Measurements from ENCODE around the gene FAM193A.
"Not testable (repeated sequence)": the region's sequence is repeated elsewhere in the genome, so short reads cannot be mapped to it uniquely, and the experiment has no call there.

FAM193A gene

DNA sequence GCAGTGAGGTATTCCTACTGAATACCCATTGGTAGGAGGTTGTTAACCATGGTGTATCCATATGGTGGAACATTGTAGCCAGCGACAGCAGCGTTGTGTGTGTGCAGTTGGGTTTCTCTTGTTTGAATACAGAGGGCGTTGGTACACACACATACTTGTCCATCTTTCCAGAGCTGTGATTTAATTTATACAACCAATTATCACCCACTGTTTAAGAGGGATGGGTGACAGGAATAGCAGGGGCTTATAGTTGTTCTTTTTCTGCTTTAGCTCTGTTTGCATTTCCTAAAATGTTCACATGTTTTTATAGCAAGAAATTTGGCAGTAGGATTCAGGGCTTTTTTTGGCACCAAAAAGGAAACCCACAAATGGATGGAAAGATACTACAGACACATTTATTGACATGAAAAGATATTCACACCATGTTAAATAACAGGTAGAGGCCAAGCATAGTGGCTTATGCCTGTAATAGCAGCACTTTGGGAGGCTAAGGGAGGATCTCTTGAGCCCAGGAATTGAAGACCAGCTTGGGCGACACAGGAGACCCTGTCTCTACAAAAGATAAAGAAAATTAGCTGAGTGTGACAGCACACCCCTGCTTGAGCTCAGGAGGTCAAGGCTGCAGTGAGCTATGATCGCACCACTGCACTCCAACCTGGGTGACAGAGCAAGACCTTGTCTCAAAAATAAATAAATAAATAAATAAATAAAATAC lies 159.1 kb downstream of the FAM193A start:
- DNase-seq: no peak

DNA sequence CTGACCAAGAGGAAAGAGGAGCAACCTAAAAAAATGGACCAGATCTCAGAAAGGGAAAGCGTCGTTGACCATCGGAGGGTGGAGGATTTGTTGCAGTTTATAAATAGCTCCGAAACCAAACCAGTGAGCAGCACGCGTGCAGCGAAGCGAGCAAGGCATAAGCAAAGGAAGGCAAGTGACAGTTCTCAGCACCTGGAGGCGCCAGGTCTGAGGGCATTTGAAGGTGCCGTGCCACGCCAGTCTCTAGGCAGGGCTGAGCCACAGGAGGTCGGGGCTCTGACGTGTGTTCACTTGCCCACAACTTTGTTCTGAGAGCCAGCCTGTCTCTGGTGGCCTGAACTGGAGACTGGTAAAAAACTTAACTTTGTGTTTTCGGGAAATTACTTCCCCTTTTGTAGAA lies 160.0 kb downstream of the FAM193A start:
- DNase-seq: no peak

DNA sequence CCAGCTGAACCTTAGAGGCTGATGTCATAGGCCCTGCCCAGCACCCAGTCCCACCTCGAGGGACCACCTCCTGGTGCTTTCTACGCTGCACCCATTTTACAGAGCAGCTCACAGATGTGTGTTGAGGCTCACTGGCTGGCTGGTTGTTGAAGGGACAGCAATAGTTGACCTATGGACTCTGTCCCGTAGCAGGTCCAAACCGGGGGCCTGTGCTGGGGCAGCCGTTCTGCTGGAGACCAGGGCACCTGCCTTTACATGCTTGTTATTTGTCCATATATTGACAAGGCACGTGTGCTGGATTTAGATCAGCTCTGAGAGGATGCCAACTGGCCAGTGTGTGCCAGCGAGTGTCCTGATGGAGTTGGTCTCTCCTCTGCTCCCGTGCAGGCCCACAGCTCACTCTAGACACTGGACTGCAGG lies 161.6 kb downstream of the FAM193A start:
- no peak for DNase-seq

DNA sequence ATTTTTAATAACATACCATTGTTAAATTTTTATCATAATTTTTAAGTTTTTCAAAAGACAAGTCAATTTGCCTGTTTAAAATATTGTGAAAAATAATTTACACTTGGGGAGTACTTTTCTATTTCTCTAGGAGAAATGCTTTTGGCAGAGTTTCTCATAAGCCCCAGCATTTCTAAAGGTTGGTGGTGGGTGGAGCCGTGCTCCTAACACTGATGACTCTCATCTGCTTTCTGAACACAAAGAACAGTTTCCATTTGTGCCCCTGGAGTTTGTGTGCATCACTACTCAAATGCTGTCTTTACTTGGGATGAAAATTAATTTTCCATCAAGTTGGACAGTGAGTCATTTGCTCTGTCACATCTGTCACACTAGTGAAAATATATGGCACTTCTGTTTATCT lies 162.1 kb downstream of the FAM193A start:
- no peak for DNase-seq

DNA sequence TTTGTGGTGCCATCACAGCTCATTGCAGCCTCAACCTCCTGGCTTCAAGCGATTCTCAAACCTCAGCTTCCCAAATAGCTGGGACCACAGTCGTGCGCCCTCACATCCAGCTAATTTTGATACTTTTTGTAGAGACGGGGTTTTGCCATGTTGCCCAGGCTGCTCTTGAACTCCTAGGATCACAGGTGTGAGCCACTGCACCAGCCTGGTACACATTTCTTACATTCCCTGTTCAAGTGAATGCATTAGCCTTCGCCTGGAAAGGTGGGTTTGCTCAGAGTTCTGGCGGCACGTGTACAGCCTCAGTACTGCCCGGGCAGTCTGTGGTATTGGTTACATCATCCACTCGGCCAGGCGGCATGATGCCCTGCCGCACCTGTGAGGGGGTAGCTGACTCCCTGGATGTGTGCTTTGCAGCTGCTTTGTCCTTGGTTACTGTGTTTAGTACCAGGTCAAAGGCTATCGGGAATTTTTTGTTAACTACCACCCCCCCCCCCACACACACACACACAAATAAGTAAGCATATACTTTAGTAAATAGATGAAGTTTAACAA lies 162.6 kb downstream of the FAM193A start:
- DNase-seq: no peak

DNA sequence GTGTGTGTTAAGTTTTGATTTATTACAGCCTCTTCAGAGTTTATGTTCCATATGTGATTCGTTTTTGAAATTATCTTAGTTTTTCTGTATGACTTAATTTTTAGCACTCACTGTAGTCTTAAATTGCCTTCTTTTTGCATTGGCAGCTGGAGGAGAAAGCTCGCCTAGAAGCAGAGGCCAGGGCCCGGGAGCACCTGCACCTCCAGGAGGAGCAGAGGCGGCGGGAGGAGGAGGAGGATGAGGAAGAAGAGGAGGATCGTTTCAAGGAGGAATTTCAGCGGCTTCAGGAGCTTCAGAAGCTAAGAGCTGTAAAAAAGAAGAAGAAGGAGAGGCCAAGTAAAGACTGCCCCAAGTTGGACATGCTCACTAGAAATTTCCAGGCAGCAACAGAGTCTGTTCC lies 163.1 kb downstream of the FAM193A start:
- no peak for DNase-seq

DNA sequence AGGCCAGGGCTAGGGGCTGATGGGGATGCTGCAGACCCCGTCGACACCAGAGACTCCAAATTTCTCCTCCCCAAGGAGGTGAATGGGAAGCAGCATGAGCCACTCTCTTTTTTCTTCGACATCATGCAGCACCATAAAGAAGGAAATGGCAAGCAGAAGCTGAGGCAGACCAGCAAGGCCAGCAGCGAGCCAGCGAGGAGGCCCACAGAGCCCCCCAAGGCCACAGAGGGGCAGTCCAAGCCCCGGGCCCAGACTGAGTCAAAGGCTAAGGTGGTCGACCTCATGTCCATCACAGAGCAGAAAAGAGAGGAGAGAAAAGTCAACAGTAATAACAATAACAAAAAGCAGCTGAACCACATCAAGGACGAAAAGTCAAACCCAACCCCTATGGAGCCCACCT lies 163.6 kb downstream of the FAM193A start:
- DNase-seq: no peak

DNA sequence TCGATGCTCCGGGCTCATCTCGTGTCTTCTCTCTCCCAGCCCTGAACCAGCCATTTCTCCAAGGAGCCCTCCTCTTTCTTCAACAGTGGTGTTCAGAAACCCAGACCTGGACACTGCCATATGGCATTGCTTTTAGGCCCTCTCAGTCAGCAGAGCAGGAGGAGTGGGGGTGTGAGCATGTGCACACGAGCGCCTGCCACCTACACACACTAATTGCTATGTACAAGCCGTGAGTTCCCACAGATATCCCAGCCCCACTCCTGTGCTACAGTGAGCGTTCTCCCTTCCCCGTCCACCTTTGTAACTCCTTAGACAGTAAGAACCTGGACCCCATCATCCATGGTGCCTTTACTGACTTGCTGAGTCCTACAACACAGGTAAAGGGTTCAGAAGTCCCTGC lies 165.9 kb downstream of the FAM193A start:
- no peak for DNase-seq

DNA sequence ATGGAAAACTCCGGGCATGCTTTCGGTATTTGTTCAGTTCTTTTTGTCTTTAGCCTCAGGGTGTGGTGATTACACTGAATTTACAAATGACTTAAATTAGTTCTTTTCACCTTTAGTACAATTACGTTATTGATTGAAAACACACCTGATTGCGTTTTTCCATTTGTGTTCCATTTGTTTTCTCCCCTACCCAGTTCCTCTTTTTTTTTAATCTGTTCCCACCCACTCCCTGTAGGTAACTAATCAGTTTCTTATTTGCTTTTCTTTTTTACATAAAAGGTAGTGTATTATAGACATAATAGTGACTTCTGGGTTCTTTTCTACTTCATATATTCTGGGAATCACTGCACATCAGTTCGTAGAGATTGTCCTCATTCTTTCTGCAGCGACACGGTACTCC lies 166.3 kb downstream of the FAM193A start:
- DNase-seq: no peak

DNA sequence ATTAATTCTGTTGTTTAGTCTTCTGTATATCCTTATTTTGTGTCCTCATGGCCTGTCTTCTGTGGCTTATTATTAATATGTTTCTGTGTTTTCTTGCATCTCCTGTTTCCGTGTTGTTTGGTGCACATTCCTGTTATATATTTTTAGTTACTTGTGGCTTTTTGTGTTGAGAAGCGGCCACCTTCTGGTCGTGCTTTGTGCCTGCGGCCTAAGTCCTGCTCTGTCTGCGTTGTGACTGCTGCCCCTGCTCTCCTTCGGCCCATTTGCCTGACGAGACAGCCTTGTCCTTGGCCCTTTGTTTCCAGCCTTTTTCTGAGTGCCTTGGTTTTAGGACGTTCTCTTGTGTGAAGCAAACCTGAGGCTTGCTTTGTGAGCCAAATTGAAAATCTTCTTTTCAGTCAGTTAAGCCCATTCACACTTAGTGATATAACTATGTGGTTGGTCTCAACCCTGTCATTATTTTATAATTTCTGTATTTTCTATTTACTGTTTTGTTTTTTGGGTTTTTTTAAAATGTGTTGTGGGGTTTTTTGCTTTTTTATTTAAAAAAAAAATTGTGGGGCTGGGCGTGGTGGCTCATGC lies 175.9 kb downstream of the FAM193A start:
- no peak for DNase-seq

DNA sequence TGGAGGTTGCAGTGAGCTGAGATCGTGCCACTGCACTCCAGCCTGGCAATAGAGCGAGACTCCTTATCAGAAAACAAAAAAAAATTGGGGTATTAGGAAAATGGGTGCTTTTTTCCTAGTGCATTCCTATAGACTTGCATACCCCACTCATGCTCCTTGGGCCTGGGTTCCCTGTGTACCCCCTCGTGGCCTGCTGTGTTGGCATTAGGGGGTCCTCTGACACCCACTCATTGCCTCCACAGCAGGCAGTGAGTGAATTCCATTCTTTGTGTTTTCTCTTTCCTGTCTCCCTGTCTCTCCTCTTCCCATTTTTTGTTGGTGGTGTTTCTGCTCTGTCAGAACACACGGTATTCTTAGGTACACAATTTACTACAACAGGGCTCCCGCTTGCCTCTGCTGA lies 176.9 kb downstream of the FAM193A start:
- DNase-seq: no peak

DNA sequence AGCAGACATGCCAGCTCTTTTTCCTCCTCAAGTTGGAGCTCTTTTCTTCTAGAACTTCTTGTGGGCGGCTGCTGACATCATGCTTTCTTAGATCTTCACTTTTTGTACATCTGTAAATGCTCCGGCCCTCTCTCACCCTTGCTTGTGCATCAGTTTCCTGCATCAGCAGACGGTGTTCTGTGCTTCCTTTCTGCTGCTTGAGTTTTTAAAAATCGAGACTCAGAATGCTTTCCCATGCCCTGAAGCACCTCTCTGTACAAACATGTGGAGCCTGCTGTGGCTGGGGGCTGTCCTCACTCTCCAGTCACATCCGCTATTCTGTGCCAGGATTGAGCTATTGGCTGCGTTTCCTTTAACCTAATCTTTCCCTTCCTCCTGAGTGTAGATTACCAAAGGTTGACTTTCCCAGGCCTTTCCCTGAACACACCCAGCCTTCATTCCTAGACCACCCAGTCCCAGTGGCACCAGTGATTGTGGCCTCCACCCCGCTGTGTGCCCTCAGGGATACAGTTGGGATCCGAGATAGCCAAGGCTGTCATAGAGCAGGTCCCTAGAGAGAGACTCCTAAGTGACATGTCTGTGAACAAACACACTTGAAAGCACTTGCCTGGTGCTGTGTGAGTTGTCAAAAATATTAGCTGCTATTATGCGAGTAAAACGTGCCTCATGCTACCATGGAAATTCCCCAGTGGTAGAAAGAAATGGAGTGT lies 177.8 kb downstream of the FAM193A start:
- no peak for DNase-seq

DNA sequence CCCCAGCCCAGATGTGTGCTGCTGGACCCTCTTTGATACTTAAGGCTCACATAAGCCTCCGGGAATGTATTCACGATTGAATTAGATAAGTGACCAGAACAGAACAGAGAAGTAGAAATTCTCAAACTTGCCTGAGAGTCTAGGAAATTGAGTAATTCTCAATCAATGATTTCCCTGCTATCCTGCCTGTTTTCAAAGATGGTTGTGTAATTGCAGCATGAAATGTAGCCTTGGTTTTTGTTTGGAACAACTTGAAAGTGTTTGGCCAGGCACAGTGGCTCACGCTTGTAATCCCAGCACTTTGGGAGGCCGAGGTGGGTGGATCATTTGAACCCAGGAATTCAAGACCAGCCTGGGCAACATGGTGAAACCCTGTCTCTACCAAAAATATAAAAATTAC lies 178.5 kb downstream of the FAM193A start:
- DNase-seq: no peak

DNA sequence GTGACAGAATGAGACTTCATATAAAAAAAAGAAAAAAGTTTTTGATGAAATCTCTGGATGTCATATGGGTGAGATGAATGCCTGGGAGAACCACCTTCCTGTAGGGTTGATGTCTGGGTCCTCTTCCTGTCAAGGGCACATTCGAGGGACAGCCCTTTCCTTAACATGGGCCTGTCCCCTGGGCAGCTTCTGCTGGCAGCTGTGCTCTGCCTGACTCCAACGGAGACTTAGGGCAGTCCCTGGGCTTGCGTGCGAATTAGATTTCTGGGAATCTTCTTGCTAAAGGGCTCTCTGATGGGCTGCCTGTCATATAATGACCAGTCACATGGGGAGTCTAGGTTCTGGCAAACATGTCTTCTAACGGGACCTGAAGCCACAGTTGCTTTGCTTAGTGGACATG lies 179.0 kb downstream of the FAM193A start:
- no peak for DNase-seq

DNA sequence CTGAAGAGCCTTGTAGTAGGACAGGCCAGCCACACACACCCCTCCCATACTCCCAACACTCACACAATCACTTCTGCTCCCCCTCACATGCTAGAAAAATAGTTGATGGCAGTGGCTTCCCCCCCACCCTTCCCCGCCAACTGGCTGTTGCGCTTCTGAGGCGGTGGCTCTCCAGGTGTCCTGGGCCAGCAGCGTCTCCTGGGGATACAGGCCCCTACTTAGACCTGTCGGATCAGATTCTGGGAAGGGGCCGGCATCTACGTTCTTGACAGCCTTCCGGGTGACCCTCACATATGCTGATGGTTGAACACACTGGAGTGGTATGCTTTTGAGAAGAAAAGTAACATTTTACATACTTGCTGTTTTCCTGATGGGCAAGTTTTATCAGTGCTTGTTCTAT lies 179.8 kb downstream of the FAM193A start:
- no peak for DNase-seq

DNA sequence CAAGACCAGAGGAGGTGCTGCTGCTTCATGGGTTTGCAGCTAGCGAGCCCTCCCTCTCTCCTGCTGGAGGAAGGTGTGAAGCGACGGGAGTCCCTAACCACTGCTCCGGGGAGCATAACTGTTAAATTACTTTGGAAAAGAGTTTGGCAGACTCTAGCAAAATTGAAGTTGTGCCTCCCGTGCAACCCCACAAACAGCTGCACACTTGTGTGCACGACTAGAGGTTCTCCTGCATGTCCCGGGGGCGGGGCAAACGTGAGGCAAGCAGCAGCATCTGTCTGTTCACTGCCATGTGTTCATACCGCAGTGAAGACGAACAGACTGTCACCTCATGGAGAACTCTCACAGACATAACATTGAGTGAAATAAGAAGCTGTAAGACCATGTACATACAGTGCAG lies 185.1 kb downstream of the FAM193A start:
- DNase-seq: no peak

DNA sequence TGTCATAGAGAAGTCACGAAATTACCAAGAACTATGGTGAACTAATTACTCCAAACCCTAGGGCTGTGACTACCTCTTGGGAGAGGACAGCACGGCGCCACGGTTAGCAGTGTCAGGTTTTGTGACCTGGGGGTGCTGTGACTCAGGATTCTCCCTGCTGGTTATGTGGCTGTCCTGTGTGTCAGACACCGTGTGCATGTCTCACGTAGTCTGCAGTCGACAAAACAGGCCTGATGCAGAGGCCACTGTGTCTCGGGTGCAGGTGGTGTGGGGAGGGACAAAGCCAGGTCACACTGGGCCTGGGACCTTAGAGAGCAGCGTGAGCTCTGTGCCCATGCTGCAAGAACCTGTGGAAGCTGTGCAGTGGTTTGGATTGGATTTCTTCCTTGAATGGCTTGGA lies 185.6 kb downstream of the FAM193A start:
- DNase-seq: no peak

DNA sequence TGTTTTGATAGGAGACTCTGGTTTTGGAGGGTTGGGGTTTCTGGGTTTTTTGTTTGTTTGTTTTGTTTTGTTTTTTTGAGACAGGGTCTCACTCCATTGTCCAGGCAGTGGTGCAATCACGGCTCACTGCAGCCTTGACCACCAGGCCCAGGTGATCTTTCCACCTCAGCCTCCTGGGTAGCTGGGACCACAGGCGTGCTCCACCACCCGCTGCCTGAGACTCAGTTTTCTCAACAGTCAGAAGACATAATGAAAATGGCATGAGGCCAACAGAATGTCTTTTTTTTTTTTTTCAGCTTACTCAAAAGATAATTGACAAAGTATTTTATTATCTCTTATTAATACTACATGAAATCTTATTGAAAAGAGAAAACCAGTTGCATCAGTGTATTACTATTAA lies 187.3 kb downstream of the FAM193A start:
- DNase-seq: no peak

DNA sequence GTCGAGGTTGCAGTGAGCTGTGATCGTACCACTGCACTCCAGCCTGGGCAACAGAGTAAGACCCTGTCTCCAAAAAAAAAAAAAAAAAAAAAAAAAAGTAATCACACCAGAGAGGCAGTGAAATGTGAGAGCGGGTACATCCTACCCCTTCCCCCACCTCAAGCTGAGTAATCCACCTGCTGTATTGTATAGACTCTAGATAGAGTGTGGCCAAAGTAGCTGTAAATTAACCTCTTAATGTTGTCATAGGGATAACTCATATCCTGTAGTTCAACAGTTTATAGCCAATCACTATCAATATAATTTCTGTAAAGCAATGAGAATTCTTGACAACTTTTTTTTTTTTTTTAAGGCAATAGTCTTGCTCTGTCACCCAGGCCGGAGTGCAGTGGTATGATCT lies 188.9 kb downstream of the FAM193A start:
- no peak for DNase-seq

DNA sequence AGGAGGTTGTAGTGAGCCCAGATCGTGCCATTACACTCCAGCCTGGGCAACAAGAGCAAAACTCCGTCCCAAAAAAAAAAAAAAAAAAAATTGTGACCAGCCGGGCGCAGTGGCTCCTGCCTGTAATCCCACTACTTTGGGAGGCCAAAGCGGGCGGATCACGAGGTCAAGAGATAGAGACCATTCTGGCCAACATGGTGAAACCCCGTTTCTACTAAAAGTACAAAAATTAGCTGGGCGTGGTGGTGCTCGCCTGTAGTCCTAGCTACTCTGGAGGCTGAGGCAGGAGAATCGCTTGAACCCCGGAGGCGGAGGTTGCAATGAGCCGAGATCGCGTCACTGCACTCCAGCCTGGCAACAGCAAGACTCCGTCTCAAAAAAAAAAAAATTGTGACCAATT lies 190.4 kb downstream of the FAM193A start:
- DNase-seq: not testable (repeated sequence)

DNA sequence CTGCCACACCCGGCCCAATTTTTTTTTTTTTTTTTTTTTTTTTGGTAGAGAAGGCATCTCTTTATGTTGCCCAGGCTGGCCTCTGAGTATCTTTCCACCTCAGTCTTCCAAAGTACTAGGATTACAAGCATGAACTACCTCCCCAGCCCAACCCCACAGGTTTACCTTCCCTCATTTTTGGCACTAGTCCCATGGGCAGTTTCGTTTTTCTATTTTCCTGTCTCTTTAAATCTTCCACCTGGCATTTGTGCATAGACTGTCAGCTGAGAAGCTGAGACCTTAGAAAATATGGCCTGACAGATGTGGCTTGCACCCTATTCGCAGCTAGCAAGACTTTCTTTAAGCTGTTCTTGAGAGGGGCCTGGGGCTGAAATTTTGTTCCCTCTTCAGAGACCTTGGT lies 191.8 kb downstream of the FAM193A start:
- no peak for DNase-seq

DNA sequence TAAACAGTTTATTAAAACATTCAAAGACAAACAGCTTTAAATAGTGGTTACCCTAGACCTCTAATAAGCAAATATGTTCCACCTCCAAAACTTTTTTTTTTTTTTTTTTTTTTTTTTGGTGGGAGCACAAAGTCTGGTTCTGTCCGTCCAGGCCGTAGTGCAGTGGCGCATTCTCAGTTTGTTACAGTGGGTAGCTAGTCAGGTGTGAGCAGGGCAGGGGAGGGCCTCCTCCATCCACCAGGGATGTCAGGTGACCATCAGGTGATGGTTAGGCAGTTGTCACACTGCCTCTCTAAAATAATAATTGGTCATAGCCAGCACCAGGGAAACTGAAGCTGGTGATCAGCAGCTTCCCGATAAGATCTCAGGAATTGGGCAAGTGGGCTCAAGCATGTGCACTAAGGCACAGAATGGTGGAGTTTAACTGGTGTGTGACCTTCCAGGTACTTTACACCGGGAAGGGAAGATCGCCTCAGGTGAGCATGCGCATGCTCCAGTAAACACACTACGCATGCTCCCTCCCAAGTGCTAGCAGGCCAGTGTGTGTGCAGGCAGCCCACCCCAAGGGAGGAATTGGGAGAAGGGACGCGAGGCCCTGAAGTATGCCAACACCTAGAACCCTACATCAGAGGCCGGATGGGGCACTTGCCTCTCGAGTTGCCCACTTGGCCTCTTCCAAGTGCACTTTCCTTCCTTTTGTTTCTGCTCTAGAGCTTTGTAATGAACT lies 192.5 kb downstream of the FAM193A start:
- DNase-seq: no peak

DNA sequence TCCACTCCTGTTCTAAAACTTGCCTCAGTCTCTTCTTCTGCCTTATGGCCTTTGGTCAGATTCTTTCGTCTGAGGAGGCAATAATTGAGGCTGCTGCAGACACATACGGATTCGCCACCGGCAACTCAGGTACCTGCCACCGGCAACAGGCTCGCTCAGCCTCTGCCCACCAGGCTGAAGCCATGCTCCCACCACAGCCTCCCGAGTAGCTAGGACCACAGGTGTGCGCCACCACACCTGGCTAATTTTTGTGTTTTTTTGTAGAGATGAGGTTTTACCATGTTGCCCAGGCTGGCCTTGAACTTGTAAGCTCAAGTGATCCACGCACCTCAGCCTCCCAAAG lies 193.1 kb downstream of the FAM193A start:
- no peak for DNase-seq

DNA sequence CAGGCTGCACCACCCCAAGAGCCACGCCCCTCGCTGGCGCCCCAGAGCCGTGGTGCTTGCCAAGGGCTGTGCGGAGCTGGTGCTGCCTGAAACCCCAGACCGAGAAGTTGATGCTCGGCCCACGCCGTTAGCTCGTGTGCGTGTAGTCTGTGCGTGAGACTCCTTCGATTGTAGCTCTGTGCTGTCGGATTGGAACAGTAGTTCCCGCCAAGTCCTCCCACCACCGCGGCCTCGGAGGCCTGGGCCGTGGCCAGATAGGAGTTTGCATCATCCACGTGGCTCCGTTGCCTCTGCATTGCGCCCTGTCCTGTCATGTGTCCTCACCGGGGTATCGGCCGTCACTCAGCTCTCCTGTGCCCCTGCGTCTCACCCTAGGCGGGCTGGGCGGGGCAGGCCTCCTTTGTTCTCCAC lies 195.5 kb downstream of the FAM193A start:
- no peak for DNase-seq

Data from NCI-H510A treated with DMSO at 0.1 percent for 48 hours (cell line).